ENCODE data around the gene PRPF6.

DNA sequence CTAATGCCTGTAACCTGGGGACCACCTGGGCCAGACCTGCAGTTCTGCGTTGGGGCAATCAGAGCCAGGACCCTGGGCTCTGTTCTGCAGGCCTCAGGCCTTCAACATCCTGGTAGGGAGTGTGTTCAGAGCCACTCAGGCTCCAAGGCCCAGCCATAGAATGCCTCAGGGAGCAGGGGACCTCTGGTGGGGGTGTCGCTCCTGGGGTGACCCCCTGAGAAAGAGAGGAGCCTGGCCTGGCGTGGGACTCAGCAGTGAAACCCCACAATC, 37.2 kb upstream of the PRPF6 start:
- TF ChIP-seq, protein P1, sequence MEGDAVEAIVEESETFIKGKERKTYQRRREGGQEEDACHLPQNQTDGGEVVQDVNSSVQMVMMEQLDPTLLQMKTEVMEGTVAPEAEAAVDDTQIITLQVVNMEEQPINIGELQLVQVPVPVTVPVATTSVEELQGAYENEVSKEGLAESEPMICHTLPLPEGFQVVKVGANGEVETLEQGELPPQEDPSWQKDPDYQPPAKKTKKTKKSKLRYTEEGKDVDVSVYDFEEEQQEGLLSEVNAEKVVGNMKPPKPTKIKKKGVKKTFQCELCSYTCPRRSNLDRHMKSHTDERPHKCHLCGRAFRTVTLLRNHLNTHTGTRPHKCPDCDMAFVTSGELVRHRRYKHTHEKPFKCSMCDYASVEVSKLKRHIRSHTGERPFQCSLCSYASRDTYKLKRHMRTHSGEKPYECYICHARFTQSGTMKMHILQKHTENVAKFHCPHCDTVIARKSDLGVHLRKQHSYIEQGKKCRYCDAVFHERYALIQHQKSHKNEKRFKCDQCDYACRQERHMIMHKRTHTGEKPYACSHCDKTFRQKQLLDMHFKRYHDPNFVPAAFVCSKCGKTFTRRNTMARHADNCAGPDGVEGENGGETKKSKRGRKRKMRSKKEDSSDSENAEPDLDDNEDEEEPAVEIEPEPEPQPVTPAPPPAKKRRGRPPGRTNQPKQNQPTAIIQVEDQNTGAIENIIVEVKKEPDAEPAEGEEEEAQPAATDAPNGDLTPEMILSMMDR (conservative IDR thresholded peaks at IDR 0.05 in 1 of 2, IDR thresholded peaks at IDR 0.05 in 1 of 2; ENCODE audit: extremely low read depth in 1 of 2, insufficient read depth in 1 of 2, low read depth in 1 of 2, low read length in 2 of 2): no peak
- no peak for TF ChIP-seq EZH2 (IDR thresholded peaks at IDR 0.05; ENCODE audit: borderline replicate concordance, low read length)

All from mammary epithelial cell (primary cell).